GM19467 (cell line): ENCODE results near the gene GNA12.
A peak's percentile ranks its signal among the peaks of the same experiment; 100 is the strongest.
"Not testable (repeated sequence)": the region's sequence is repeated elsewhere in the genome, so short reads cannot be mapped to it uniquely, and the experiment has no call there.

Source experiments
- ATAC-seq: cut with Tn5 transposase; IDR thresholded peaks from one replicate; pipeline ENCODE4 v1.9.1; 2021; ENCODE audit warnings: mild to moderate bottlenecking, moderate library complexity; ENCODE audit not compliant: unreplicated experiment

The GNA12 gene

GRCh38 chr7:2864999-2865670, 21.0 kb upstream of the GNA12 start:
- ATAC-seq: peak; percentile 43

DNA sequence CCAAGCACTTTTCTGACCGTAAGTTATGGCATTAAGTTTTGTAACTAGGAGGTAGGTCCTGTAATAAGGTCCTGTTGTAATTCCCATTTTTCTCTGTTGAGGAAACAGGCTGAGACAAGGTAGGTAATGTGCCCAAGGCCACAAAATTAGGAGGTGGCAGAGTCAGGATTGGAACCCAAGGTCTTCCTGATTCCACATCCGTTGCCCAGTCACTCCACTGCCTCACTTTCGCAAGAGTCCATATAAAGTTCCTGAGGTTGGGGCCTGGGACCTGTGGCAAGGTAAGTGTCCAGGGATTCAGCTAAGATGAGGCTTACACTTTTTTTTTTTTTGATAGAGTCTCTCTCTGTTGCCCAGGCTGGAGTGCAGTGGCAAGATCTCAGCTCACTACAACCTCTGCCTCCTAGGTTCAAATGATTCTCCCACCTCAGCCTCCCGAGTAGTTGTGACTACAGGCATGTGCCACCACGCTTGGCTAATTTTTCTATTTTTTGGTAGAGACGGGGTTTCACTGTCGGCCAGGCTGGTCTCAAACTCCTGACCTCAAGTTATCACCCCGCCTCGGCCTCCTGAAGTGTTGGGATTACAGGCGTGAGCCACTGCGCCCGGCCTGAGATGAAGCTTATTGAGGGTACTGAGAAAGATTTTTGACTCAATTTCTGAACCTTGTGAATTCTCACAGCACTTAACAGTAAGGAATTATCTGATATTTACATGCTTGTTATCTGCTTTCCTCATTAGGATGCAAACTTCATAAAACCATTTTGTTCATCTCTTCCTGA, 20.3 kb upstream of the GNA12 start:
- no peak for ATAC-seq

GRCh38 chr7:2863461-2864066, 19.5 kb upstream of the GNA12 start:
- peak; percentile 87 for ATAC-seq

- no peak for ATAC-seq
Measured at GRCh38 chr7:2862831-2863361, 18.8 kb upstream of the GNA12 start.

GRCh38 chr7:2861509-2861908, 17.4 kb upstream of the GNA12 start:
- ATAC-seq: no peak

GRCh38 chr7:2860627-2861133, 16.6 kb upstream of the GNA12 start:
- ATAC-seq: no peak

GRCh38 chr7:2859952-2860351, 15.8 kb upstream of the GNA12 start:
- ATAC-seq: no peak

GRCh38 chr7:2858621-2859020, 14.5 kb upstream of the GNA12 start:
- ATAC-seq: no peak

- no peak for ATAC-seq
Measured at GRCh38 chr7:2856388-2857169, 12.5 kb upstream of the GNA12 start.

DNA sequence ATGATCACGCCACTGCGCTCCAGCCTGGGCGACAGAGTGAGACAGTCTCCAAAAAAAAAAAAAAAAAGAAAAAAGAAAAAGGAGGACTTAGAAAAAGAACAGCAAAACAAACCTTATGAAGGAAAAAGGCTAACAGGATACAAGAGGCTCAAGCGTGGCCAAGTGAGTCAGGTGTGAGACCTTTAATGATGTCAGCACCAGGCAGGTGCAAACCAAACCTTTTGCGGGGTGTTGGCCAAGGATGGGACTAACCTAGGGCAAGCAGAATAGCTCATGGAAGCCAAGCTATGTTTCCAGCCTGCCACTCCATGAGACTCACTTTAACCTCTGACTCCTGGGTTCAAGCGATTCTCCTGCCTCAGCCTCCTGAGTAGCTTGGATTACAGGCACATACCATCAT, 11.3 kb upstream of the GNA12 start:
- ATAC-seq: no peak

DNA sequence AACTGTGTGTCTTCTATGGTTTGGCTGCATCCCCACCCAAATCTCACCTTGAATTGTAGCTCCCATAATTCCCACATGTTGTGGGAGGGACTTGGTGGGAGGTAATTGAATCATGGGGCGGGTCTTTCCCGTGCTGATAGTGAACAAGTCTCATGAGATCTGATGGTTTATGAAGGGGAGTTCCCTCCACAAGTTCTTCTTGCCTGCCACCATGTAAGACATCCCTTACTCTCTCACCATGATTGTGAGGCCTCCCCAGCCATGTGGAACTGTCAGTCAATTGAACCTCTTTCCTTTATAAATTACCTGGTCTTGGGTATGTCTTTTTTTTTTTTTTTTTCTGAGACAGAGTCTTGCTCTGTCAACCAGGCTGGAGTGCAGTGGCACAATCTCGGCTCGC, 9.4 kb upstream of the GNA12 start:
- ATAC-seq: not testable (repeated sequence)

DNA sequence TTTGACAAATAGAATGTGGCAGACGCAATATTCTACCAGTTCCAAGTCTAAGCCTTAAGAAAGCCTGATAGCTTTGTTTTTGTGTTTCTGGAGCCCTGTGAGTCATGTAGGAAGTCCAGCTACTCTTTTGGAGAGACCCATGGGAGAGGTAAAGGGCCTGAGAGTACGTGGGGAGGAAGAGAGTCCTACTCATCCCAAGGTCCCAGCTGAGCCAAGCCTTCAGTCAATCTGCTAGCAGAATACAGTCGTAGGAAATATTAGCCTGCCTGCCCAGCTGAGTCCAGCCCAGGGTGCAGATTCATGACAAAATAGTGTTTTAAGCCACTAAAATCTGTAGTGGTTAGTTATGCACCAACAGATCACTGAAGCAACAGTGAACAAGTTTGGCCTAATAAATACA, 9.0 kb upstream of the GNA12 start:
- ATAC-seq: no peak

DNA sequence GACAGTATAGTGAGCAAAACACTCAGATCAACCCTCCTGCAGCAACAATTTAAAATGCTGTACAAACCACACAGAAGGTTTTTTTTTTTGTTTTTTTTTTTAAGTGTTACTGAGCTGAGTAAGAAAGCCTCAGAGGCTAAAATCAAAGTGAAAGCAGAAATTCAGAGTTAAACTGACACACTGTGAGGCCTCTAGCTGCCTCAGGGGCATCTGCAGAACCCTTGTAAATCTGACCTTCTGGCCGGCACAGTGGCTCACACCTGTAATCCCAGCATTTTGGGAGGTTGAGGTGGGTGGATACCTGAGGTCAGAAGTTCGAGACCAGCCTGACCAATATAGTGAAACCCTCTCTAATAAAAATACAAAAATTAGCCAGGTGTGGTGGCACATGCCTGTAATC, 7.4 kb upstream of the GNA12 start:
- no peak for ATAC-seq

DNA sequence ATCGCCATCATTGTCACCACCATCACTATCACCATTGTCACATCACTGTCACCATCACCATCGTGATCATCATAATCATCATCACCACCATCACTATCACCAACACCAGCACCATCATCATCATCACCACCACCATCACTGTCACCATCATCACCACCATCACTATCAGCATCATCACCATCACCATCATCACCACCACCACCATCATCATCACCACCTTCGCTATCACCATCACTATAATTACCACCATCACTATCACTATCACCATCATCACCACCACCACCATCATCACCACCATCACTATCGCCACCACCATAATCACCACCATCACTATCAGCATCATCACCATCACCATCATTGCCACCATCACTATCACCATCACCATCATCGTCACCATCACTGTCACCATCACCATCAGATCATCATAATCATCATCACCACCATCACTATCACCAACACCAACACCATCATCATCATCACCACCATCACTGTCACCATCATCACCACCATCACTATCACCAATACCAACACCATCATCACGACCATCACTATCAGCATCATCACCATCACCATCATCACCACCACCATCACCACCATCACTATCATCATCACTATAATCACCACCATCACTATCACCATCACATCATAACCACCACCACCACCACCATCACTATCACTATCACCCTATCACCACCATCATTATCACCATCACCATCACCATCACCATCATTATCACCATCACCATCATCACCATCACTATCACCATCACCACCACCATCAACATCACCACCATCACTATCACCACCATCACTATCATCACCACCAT, 6.0 kb upstream of the GNA12 start:
- ATAC-seq: no peak

- ATAC-seq: no peak
Measured at GRCh38 chr7:2845034-2845592, 1.0 kb upstream of the GNA12 start.

GRCh38 chr7:2843711-2844152, 376 bp downstream of the GNA12 start:
- ATAC-seq: no peak

- ATAC-seq: no peak
Measured at GRCh38 chr7:2843191-2843685, 870 bp downstream of the GNA12 start.

DNA sequence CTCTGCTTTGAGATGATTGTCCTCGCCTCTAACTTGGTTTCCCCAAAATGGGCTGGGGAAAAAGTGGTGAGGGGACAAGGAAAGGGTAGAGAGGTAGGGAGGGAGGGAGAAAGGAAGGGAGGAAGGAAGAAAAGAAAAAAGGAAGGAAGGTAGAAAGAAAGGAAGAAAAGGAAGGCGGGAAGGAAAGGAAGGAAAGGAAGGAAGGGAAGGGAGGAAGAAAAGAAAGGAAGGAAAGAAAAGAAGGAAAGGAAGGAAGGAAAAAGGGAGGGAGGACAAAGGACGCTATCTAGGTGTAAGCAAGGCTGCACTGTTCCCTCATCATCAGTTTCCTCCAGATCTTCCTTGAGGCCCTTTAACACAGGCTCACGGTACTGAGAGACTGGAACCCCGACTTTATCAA, 2.2 kb downstream of the GNA12 start:
- ATAC-seq: no peak

DNA sequence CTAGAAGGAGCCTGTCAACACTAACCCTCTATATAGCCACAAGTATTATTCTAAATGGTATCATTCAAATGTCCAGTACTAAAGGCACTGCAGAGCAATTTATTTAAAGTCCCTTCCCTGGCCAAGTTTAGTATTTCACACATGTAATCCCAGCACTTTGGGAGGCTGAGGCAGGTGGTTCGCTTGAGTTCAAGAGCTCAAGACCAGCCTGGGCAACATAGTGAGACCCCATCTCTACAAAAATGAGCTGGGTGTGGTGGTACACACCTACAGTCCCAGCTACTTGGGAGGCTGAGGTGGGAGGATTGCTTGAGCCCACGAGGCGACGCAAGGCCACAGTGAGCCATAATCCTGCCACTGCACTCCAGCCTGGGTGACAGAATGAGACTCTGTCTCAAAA, 3.6 kb downstream of the GNA12 start:
- no peak for ATAC-seq
